ENCODE results near the gene MAPK1. TPM values are rescaled to one million over a fixed set of nuclear protein-coding genes. Genes with fewer than 3 reads are reported as not detected.

MAPK1 gene
- total and polyA plus RNA-seq, 9 of the 15 experiments (the other 6 are each of a cell fraction or from before 2014, with no cell fraction given): 46.3 to 575 (median 283) TPM

DNA sequence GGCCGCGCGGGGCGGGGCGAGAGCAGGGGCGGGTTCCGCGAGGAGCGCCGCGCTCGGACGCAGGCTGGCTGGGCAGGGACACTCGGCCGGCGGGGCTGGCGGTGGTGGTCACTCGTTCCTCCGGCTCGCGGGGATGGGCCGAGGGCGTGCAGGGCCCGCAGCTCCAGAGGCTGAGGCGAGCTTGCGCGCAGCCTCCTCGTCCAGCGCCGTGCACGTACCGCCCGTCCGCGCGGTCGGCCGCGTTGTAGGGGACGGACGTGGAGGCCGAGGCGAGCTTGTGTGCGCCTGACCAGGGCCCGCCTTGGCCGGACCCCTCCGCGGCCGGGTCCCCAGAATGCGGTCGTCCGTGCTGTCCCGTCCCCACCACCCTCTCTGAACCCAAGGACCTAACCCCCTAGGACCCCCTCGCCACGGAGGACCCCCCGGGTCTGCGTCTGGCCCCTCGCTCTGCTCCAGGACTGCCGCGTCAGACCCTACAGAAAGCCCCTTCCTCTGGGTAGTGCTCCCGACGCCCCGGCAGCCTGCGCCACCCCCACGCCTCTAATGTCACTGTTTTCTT lies 131.3 kb downstream of the MAPK1 start (continued):
- 0 out of 2 replicates have a peak, but pooled peaks have one; percentile 43 for TF ChIP-seq RBM14 (IDR thresholded peaks at IDR 0.05; ENCODE audit: borderline replicate concordance, insufficient read depth, low read depth, low read length)
- no peak for TF ChIP-seq BRD9 (IDR thresholded peaks at IDR 0.05; ENCODE audit: low read depth, partially characterized antibody)
- no peak for TF ChIP-seq RAD51 (IDR thresholded peaks at IDR 0.05; ENCODE audit: borderline replicate concordance, low read depth)
- TF ChIP-seq SMC3 (conservative IDR thresholded peaks at IDR 0.05; ENCODE audit: insufficient read depth, low read depth, low read length): no peak; the same call in 1 of the 2 replicates
- TF ChIP-seq SRSF7 (optimal IDR thresholded peaks at IDR 0.05; ENCODE audit: low read depth, low read length): no peak
- TF ChIP-seq XRCC5 (IDR thresholded peaks at IDR 0.05; ENCODE audit: low read depth, low read length): no peak
- no peak for TF ChIP-seq ZEB2 (IDR thresholded peaks at IDR 0.05)
- no peak for TF ChIP-seq ZNF766 (CRISPR knock-in tag; conservative IDR thresholded peaks at IDR 0.05)
- peak in 1 of 2 experiments; percentile 74; a peak in 2 of 4 replicates for TF ChIP-seq RCOR1 (IDR thresholded peaks at IDR 0.05; ENCODE audit: borderline replicate concordance in 1 of 2, low read depth in 2 of 2, low read length in 2 of 2)
- no peak for TF ChIP-seq HMG20B (CRISPR knock-in tag; IDR thresholded peaks at IDR 0.05)
- TF ChIP-seq FOXA1 (IDR thresholded peaks at IDR 0.05; ENCODE audit: borderline replicate concordance): no peak
- no peak for TF ChIP-seq TOE1 (IDR thresholded peaks at IDR 0.05; ENCODE audit: borderline replicate concordance)
- no peak for TF ChIP-seq TOE1 (CRISPR knock-in tag; IDR thresholded peaks at IDR 0.05; ENCODE audit: borderline replicate concordance, low read depth)
- TF ChIP-seq MCM3 (IDR thresholded peaks at IDR 0.05): no peak
- peak; percentile 95; the same call in 1 of the 2 replicates for TF ChIP-seq HDAC6 (IDR thresholded peaks at IDR 0.05; ENCODE audit: low read depth, low read length)
- no peak for TF ChIP-seq POLR2A (conservative IDR thresholded peaks at IDR 0.05)
- TF ChIP-seq PTTG1 (tag; IDR thresholded peaks at IDR 0.05; ENCODE audit: low read depth): no peak
- TF ChIP-seq ZNF134 (CRISPR knock-in tag; conservative IDR thresholded peaks at IDR 0.05): no peak
- no peak for TF ChIP-seq KDM1A (IDR thresholded peaks at IDR 0.05)
- TF ChIP-seq GTF2A2 (tag; IDR thresholded peaks at IDR 0.05): no peak
- TF ChIP-seq FOXK2 (conservative IDR thresholded peaks at IDR 0.05 in 1 of 2, IDR thresholded peaks at IDR 0.05 in 1 of 2; ENCODE audit: low read depth in 2 of 2): no peak
- TF ChIP-seq, protein P1, sequence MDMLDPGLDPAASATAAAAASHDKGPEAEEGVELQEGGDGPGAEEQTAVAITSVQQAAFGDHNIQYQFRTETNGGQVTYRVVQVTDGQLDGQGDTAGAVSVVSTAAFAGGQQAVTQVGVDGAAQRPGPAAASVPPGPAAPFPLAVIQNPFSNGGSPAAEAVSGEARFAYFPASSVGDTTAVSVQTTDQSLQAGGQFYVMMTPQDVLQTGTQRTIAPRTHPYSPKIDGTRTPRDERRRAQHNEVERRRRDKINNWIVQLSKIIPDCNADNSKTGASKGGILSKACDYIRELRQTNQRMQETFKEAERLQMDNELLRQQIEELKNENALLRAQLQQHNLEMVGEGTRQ (CRISPR knock-in tag; IDR thresholded peaks at IDR 0.05): no peak
- no peak for TF ChIP-seq ZBTB17 (CRISPR knock-in tag; IDR thresholded peaks at IDR 0.05)
- TF ChIP-seq PRPF4 (IDR thresholded peaks at IDR 0.05; ENCODE audit: insufficient read depth, low read depth, low read length, poor library complexity, severe bottlenecking): no peak
- no peak for TF ChIP-seq POLR2H (tag; IDR thresholded peaks at IDR 0.05; ENCODE audit: low read depth)
- TF ChIP-seq CBFA2T3 (IDR thresholded peaks at IDR 0.05): no peak
- TF ChIP-seq MTA3 (IDR thresholded peaks at IDR 0.05; ENCODE audit: borderline replicate concordance): no peak
- TF ChIP-seq KDM5B (IDR thresholded peaks at IDR 0.05; ENCODE audit: insufficient replicate concordance, low read depth, low read length): peak; percentile 97
- no peak for TF ChIP-seq TEAD1 (CRISPR knock-in tag; IDR thresholded peaks at IDR 0.05)
- no peak for TF ChIP-seq ZNF24 (IDR thresholded peaks at IDR 0.05)
- TF ChIP-seq CBX2 (IDR thresholded peaks at IDR 0.05; ENCODE audit: insufficient read depth, low read length, poor library complexity, severe bottlenecking): no peak
- TF ChIP-seq BACH1 (tag; IDR thresholded peaks at IDR 0.05): no peak
